Right hindlimb (tissue), 1 donor: Measurements from ENCODE around the gene ARF3.

ENCODE experiments used
- DNase-seq: peaks from one replicate; pipeline ENCODE4 v3.0.0-alpha.2; 2018

The ARF3 gene

DNA sequence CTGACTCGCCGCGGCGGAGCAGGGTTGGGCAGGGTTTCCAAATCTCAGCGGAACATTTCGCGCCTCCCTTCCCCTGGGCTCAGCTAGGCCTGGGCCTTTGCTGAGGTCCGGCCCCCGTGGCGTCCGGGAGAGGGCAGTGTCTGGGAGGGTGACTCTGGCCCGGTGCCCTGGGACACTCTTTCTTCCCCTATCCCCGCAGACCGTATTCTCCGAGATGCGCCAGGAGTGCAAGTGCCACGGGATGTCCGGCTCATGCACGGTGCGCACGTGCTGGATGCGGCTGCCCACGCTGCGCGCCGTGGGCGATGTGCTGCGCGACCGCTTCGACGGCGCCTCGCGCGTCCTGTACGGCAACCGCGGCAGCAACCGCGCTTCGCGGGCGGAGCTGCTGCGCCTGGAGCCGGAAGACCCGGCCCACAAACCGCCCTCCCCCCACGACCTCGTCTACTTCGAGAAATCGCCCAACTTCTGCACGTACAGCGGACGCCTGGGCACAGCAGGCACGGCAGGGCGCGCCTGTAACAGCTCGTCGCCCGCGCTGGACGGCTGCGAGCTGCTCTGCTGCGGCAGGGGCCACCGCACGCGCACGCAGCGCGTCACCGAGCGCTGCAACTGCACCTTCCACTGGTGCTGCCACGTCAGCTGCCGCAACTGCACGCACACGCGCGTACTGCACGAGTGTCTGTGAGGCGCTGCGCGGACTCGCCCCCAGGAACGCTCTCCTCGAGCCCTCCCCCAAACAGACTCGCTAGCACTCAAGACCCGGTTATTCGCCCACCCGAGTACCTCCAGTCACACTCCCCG lies 23.9 kb upstream of the ARF3 start:
- no peak for DNase-seq

DNA sequence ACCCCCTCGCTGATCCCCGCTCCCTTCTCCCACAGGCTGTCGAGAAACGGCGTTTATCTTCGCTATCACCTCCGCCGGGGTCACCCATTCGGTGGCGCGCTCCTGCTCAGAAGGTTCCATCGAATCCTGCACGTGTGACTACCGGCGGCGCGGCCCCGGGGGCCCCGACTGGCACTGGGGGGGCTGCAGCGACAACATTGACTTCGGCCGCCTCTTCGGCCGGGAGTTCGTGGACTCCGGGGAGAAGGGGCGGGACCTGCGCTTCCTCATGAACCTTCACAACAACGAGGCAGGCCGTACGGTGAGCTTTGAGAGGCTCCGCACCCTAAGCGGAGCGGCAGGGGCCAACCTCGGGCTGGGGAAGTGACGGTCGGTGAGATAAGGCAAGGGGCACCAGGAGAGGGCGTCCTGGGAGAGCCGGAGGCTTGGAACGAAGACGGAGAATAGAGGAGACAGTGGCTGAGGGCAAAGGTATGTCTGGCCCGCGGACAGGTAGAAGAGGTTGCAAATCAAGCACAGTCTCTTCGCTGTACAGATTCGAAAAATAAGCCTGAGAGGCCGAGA lies 23.2 kb upstream of the ARF3 start:
- no peak for DNase-seq

DNA sequence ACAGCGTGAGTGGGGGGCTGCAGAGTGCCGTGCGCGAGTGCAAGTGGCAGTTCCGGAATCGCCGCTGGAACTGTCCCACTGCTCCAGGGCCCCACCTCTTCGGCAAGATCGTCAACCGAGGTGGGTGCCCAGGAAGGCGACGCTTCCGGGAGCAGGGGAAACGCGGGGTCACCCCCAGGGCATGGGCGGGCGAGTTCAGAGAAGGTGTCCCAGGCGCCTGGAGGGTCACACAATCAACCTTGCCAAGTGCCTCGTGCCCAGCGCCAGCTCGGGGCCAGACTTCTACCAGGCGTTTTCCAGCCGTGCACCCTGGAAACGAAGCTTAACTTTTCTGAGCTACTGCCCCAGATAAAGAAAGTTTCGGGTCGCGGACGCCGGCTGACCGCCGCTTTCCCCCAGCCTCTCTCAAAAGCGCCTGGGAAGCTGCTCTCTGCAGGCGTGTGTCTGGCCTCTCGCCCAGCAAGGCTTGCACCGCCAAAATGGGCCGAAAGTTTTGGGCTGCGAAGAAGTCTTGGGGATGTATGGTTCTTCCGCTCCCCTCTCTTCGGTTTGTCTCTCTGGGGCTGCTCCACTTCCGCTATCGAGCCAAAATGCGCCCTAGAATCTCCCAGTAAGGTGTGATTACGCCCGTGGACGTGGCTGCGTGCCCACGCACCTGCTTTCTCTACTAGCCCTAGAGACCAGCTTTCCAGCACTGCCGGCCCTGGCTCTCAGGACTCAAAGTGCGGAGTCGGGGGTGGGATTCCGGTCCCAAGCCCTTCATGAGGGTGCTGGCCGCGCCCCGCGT lies 22.5 kb upstream of the ARF3 start:
- peak; percentile 56 for DNase-seq

DNA sequence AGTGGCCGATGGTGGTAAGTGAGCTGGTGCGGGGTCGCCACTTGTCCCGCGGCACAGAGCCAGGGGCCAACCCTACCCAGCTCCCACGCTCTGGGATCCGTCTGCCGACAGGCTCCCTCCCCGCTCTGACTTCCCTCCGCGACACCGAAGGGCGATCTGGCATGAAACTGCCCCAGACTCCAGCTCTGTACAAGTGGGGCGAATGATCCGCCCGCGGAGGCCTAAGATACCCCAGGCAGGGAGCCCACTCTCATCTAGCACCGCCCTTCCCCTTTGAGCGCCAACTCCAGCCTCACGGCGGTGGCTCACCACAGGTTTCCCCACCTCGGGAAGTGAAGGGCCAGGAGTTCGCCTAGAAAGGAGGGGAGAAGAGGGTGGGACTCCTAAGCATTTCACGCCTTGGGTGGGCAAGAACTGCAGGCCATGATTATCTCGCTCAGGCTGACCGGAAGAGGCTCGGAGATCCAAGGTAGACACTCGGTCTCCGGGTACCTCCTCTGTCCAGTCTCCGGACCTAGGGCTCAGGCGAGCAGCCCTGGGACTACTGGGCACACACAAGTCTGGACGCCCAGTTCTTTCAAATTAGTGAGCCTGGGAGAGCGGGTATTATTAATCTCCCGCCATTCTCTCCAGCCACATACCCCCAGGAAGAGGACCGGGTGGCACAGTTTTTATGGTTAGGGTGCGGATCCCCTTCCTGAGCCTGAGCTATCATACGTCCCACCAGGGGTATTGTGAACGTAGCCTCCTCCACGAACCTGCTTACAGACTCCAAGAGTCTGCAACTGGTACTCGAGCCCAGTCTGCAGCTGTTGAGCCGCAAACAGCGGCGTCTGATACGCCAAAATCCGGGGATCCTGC lies 21.7 kb upstream of the ARF3 start:
- DNase-seq: no peak

DNA sequence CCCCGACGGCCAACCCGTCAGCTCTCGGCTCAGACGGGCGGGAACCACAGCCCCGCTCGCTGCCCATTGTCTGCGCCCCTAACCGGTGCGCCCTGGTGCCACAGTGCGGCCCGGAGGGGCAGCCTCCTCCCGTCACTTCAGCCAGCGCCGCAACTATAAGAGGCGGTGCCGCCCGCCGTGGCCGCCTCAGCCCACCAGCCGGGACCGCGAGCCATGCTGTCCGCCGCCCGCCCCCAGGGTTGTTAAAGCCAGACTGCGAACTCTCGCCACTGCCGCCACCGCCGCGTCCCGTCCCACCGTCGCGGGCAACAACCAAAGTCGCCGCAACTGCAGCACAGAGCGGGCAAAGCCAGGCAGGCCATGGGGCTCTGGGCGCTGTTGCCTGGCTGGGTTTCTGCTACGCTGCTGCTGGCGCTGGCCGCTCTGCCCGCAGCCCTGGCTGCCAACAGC lies 21.0 kb upstream of the ARF3 start, which contains the start of gene WNT1:
Gene WNT1, plus strand, starts transcription at position 32 of the 450 bp plus-strand sequence. Its CDS starts 329 bp downstream, at position 361.
- DNase-seq: no peak

DNA sequence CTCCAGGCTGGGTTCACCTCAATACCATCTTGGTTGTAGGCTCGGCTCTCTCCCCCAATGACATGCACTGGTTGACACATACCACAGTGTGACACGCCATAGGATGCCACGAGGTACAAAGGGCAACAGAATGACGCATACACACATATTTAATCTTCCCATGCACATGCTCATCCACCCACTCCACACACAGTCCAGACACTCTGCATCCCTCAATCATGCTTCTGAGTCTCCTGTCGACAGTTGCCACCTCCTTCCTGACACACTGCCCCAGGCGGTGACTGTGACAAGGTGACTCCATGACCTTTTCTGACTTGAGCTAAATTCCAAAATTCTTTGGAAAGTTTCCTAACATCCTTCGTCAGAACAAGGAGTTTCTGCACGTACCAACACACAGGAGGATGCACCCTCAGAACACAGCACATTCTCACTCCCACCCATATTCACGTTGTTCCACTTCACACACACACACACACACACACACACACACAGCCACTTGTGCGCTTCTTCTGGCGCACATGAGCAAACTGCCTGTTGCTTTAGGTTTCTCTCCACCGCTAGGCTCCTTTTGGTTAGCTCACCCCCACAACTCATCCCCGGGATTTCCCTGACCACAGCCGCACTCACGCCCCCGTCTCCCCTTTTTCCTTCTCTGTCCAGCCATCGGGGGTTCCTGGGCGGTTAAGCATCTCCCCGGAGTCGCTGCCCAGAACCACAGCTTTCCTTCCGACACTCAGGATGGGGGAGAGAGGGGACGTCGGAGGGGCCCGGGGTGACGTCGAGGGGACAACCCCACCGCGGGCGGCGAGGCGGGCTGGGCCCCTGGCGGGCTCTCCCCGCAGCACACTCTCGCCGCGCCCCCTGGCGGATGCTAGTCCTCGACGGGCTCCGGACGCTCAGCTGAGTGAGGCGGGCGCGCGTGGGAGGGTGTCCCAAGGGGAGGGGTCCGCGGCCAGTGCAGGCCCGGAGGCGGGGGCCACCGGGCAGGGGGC lies 20.3 kb upstream of the ARF3 start:
- DNase-seq: peak; percentile 68

DNA sequence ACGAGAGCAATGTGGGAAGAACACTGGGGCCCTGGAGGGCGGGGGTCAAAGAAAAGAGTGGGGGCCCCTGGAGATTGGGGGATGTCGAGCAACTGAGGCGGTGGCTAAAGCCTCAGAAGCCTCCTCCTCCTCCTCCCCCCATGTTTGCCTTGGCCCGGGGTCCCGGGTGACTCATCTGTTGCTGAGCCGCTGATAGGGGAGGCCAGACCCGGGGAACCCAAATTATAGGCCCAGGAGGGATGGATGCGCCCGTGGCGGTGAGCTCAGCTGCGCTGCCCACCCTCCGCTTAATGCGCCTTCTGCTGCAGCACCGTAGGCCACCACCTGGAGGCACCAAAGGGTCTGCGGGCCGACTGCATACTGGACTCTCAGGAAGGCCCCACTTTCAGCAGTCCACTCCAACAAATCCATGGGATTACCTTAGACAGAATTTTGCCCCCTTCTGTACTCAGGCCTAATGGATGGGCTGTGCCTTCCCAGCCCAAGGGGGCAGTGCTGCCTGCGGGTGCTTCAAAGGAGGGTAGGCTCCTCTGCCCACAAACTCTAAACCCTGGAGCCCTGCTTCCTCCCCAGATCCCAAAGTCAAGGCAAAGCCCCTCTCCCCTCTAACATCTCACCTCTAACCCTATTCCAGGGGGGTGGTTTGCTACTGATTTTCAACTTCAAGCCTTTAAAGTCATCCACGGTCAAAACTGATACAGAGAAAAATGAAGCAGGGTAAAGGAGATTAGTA lies 16.8 kb upstream of the ARF3 start:
- peak; percentile 67 for DNase-seq

DNA sequence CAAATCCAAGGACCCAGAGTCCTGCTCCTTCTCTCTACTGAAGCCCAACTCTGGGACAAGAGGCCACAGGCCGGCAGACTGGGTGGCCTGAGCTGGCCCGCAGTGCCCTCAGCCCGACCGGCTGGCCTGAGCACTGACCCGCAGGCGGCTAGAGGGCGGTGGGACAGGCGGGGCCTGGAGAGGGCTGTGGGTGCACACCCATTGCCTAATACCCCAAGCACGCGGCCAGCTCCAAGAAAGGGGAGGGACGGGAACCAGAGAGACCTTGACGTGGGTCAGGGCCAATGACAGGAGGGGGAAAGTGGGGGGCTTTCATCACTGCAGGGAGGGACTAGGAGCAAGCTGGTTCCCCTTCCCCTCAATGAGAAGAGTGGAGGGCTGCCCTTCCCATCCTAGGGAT lies 16.2 kb upstream of the ARF3 start:
- DNase-seq: no peak

DNA sequence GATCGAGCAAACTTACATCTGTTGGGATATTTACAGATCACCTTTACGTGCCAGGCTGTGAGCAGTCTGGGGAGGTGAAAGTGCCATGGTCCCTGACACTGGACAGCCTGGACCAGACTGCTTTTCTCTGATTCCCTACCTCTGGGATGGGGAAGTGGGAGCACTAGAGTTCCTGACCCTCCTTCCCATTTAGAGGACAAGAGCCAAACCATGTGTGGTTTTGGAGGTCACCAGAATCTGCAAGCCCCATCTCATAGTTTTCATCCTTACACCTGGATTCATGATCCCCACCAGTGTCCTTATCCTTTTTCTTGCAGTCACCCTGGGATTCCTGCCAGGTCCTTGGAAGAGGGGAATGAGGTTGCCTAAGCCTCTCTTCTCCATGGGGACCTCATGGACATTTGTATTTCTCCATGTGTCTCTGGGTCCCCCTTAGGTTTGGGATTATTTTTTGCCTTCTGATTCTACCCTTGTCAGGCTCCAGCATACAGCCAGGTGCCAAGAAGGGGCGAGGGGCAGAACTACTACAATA lies 15.7 kb upstream of the ARF3 start:
- no peak for DNase-seq

DNA sequence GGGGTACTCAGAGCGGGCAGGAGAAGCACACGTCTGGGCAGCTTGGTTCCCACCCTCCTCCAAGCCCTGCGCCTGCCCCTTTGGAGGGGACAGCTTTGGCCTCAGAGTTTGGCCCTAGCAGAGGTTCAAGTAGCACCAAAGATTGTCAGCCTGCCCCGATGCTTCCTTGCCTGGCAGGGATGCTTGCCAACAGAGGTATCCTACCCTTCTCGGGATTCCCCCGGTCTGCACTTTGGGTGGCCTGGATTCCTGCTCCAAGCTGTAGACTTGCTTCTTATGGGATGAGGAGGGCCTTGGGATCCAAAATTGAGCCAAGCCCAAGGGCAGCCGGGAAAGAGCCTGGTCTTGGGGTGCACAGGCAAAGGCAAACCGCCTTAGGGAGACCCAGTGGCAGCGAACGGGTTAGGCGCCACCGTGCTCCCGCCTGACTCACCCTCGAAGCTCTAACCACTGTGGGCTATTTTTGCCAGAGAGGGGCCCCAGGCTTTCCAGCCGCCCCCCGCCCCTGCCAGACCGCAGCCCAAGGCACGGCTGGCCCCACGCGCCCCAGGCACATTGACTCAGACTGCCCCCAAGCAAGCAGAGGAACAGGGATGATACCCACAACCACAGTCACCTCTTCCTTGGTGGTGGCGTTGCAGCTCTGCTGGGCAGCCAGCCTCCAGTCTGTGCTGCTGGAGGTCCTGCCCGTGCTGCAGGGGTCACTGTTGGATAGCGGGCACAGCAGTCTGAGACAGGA lies 15.1 kb upstream of the ARF3 start:
- DNase-seq: no peak

DNA sequence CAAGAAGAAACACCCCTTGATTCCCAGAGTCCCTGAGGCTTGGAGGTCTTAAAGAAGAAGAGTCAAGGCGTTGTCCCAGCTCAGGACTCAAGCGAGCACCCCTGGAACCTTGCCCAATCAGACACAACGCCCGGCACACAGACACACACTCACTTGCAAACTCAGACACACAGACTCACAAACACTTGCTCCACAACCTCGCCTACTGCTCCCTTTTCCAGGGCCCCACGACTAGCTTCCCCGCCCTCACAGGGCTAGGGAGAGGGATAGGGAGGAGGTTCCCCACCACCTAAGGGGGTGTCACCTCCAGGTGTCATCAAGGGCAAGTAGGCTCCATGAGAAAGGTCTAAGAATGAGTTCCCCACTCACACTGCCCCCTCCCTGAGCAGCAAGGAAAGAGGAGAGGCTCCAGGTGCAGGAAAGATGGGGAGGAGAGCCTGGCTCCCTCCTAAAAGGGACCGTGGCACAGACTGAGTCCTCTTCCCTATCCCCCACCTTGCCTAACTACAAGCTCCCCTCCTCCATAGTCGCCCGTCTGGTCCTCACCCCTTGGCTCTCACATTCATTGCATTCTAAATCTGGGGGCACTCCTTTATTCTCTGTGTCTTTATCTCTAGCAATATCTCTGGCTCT lies 13.5 kb upstream of the ARF3 start:
- DNase-seq: no peak

DNA sequence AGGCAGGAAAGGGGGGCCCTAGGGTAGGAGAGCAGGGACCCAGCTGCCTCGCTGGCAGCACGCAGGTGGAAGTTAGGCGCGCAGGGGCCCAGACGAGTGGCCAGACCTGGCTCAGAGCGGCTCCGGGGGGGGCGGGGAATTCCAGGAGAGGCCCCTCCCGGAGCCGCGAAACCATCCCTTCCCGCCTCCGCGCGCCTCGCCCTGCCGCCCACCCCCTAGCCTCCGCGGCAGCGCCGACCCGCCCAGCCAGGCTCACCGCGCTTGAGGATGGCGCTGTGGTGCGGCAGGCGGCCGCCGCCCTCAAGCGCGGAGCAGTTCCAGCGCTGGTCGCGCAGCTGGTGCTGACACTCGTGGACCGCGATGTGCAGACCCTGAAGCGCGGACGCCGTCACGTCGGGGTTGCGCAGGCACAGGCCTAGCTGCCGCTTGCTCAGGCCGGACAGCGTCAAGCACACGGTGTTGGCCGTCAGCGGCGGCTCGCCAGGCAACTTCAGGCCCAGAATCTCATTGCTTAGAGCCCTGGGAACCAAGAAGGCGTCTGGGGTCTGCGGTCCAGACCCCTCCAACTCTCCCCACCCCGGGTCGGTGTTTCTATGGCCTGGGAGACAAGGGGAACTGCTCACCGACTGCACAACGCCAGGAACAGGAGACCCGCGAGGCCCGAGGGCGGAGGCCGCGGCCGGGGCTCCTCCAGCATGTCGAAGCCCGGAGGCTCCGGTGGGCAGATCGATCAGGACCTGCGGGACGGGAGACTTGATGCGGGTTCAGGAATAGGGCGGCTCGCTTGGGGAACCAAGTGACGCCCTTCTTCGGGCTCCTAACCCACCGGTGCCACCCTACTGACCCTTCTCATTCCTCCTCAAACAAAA lies 12.8 kb upstream of the ARF3 start:
- DNase-seq: no peak

DNA sequence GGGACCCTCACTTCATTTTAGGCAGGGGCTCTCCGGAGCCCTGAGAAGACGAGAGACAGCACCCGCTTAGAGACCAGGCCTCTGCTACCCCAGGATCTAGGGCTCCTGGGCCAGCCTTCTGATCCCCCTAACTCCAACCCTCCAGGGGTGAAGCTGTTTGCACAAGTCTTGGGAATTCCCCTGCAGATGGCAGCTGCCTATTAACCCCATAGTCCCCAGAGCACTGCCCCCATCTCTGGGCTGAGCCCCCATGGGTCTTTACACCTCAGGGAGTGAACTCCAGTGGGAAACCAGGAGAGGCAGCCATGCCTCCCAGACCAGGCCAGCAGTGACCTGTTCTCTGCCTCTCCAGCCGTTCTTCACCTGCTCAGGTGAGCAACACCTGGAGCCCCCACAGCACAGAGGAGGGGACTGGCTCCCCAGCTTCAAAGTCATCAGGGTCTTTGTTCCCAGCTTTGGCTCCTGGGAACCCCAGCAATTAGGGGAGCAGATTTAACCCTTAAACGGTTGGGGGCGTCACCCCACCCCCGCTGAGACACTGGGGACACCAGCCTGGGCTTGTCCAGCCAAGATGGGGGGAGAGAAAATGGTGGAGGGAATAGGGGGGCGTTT lies 12.0 kb upstream of the ARF3 start:
- DNase-seq: no peak

DNA sequence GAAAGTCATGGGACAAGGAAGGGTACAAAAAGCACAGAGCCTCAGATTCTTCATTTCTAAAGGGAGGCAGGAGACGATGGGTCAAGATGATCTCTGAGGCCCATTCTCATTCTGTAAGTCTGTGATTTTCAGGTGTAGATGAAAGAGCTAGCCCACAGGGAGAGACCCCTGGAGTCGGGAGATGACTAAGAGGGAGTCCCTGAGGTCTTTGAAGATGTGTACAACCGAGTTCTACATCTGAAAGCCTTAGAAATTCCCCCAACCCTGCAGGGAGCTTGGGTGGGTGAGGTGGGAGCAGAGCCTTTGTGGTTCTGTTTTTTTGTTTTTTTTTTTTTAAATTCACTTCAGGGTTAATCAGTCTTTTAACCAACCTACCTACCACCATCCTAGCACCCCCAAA lies 11.2 kb upstream of the ARF3 start:
- DNase-seq: no peak

DNA sequence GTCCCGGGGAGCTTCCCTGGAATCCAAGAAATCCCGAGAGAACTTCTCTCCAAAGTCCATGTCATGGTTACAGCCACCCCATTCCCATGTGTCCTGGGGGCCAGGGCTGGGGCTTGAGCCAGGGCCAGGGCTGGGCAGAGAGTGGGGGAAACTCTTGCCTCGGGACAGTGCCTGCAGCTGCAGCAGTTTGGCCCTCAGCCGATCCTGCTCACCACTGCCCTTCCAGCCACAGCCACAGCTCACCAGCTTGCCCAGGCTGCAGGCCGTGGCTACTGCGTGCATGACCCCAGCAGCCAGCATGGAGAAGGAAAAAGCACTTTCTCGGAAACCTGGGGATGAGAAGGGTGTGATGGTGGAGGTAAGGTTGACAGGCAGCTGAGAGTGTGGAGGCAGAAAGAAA lies 10.7 kb upstream of the ARF3 start:
- peak; percentile 20 for DNase-seq

DNA sequence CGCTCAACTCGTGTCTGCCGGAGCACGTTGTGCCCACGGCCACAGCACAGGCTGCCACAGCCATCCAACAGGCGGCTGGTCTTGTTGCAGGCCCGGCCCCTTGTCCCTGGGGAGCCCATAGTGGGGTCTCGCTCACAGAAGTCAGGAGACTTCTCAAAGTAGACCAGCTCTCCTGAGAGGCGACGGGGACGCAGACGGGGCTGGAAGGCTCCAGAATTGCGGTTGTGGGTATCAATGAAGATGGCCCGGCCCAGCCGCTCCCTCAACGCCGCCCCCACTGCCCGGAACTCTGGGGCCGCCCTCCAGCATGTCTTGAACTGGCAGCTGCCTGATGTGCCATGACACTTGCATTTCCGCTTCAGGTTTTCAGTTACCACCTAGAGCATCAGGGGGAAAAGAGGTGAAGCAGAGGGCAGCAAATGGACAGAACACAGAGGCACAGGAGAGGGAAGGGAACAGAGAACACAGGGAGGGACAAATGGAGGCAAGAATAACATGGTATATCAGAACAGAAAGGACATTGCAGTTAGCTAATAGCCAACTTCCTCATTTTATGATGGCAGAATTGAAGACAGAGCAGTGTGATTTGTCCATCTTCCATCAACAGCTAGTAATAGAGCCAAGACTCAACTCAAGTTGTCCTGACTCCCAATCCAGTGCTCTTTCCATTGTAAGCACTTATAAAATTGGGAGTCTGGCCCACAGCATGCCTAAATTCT lies 9.0 kb upstream of the ARF3 start:
- peak; percentile 21 for DNase-seq

DNA sequence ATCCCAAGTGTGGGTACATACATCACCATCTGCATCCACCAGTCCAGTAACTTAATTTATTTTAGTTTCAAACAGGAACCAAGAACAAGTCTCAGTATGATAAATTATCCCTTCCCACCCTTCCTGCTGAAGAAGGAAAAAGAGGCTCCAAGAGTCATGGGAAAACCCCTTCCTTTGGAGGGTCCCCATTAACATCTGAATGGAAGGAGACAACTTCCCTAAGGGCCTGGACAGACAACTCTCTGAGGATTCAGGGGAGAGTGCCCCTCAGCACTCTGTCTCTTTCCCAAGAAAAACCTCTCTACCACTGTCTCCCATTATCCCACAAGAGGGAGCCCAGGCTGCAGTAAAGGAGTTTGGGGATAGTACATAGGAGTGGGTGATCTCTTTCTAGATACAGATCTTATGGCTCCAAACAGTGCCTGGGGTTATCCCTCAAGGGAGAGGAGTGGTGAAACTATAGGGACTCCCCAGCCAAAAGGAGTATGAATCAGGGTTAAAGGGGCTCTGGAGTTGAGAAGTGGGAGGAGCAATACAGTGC lies 8.1 kb upstream of the ARF3 start:
- DNase-seq: peak; percentile 20
